H1 (cell line): Measurements from ENCODE around the gene ANKRD40. TPM values are rescaled to one million over a fixed set of nuclear protein-coding genes. Genes with fewer than 3 reads are reported as not detected.

Experiments
- CTCF ChIA-PET: fragments of 300-600 bp; sonication (Branson Sonifier 250); formaldehyde crosslinking; loops from one replicate; lab custom pipeline; 2021; ENCODE audit not compliant: partially characterized antibody; lab: Charles Lee
- POLR2A ChIA-PET: fragments of 300-600 bp; sonication (Branson Sonifier 250); formaldehyde crosslinking; loops from one replicate; lab custom pipeline; 2021; ENCODE audit warnings: inconsistent platforms; ENCODE audit not compliant: partially characterized antibody; lab: Charles Lee
- DNase-seq, 2 experiments: peaks; one replicate each; pipeline versions ENCODE4 v3.0.0 to v3.0.0-alpha.2; 2010 to 2022; ENCODE audit warnings: low spot score in 2 of 2, low read depth in 1 of 2, mixed read lengths in 1 of 2
- FAIRE-seq: peaks from 2 replicates; lab custom pipeline; 2011; peaks lifted over from hg19 to GRCh38; lab: Jason Lieb, UNC
- H2AFZ ChIP-seq: 2 replicates; pipeline ENCODE4 v1.8.1; 2012; ENCODE audit warnings: low read length, inconsistent platforms
- H2AK5ac ChIP-seq: 2 replicates; pipeline ENCODE4 v1.6.1; 2013; ENCODE audit warnings: low read depth, low read length
- H2BK120ac ChIP-seq: replicated peaks from 2 replicates; pipeline ENCODE3; 2013; ENCODE audit warnings: low read depth, low read length, inconsistent platforms
- H2BK12ac ChIP-seq: 2 replicates; pipeline ENCODE4 v1.6.1; 2013; ENCODE audit warnings: low read depth, low read length
- H2BK15ac ChIP-seq: 2 replicates; pipeline ENCODE4 v1.6.1; 2013; ENCODE audit warnings: low read length
- H2BK20ac ChIP-seq: 2 replicates; pipeline ENCODE4 v1.6.1; 2013; ENCODE audit warnings: low read length
- H2BK5ac ChIP-seq: 2 replicates; pipeline ENCODE4 v1.6.1; 2013; ENCODE audit warnings: low read depth, low read length
- H3K14ac ChIP-seq: 2 replicates; pipeline ENCODE4 v1.6.1; 2013; ENCODE audit warnings: inconsistent platforms; ENCODE audit not compliant: insufficient read length
- H3K18ac ChIP-seq: 2 replicates; pipeline ENCODE4 v1.6.1; 2013; ENCODE audit warnings: low read length; ENCODE audit errors: extremely low read depth
- H3K23ac ChIP-seq: 2 replicates; pipeline ENCODE4 v1.6.1; 2013; ENCODE audit warnings: inconsistent platforms; ENCODE audit not compliant: insufficient read length
- H3K23me2 ChIP-seq: 2 replicates; pipeline ENCODE4 v1.6.1; 2013; ENCODE audit warnings: low read depth, low read length
- H3K27ac ChIP-seq: 2 replicates; pipeline ENCODE4 v1.6.1; 2011; ENCODE audit warnings: low read depth, low read length, inconsistent platforms
- H3K27me3 ChIP-seq, 4 experiments: replicated peaks in 1 of 4; 1 replicate in 1 of 4; 2 replicates in 3 of 4; pipeline versions ENCODE4 v1.6.1 to v1.8.1; 2011 to 2013; ENCODE audit warnings: low read length in 3 of 4, mild to moderate bottlenecking in 3 of 4, inconsistent platforms in 2 of 4, mixed read lengths in 2 of 4, moderate library complexity in 1 of 4; ENCODE audit not compliant: control insufficient read depth in 3 of 4, insufficient read depth in 3 of 4; ENCODE audit errors: extremely low read depth in 1 of 4
- H3K36me3 ChIP-seq, 4 experiments: 2 replicates each; pipeline versions ENCODE4 v1.6.1 to v1.8.1; 2011 to 2013; ENCODE audit warnings: mild to moderate bottlenecking in 4 of 4, low read length in 3 of 4, moderate library complexity in 2 of 4, control low read depth in 1 of 4, inconsistent platforms in 1 of 4; ENCODE audit not compliant: insufficient read depth in 4 of 4, control insufficient read depth in 2 of 4
- H3K4ac ChIP-seq: replicated peaks from 2 replicates; pipeline ENCODE3; 2013; ENCODE audit warnings: low read length, low read depth, mixed read lengths, inconsistent platforms; ENCODE audit not compliant: insufficient read length
- H3K4me1 ChIP-seq, 4 experiments: replicated peaks in 1 of 4; 1 replicate in 1 of 4; 2 replicates in 3 of 4; pipeline versions ENCODE4 v1.6.1 to v1.8.1; 2011 to 2013; ENCODE audit warnings: low read length in 3 of 4, inconsistent platforms in 2 of 4, mixed read lengths in 1 of 4; ENCODE audit not compliant: insufficient read depth in 4 of 4, control insufficient read depth in 3 of 4
- H3K4me2 ChIP-seq, 2 experiments: 2 replicates each; pipeline versions ENCODE4 v1.6.1 to v1.8.1; 2011 to 2013; ENCODE audit warnings: low read depth in 2 of 2, low read length in 2 of 2, control low read depth in 1 of 2, inconsistent platforms in 1 of 2, mild to moderate bottlenecking in 1 of 2; ENCODE audit not compliant: insufficient read depth in 1 of 2
- H3K4me3 ChIP-seq, 4 experiments: fragments of 200-600, 300-600 bp in 1 of 4; sonication (generic), shearing (Covaris generic), sonication (Bioruptor Twin) in 1 of 4; 2 replicates each; pipeline versions ENCODE4 v1.5.1 to v1.8.1; 2011 to 2016; ENCODE audit warnings: low read length in 4 of 4, low read depth in 3 of 4, control low read depth in 2 of 4, inconsistent platforms in 2 of 4, mild to moderate bottlenecking in 2 of 4, mixed read lengths in 1 of 4, moderate library complexity in 1 of 4; ENCODE audit not compliant: insufficient read depth in 2 of 4; ENCODE audit errors: extremely low read depth in 1 of 4
- H3K56ac ChIP-seq: replicated peaks from 2 replicates; pipeline ENCODE3; 2013; ENCODE audit warnings: low read depth, mild to moderate bottlenecking, mixed read lengths, low read length, inconsistent platforms; ENCODE audit not compliant: insufficient read length
- H3K79me1 ChIP-seq: 2 replicates; pipeline ENCODE4 v1.6.1; 2013; ENCODE audit warnings: low read depth, low read length, control low read depth
- H3K79me2 ChIP-seq, 2 experiments: 2 replicates each; pipeline versions ENCODE4 v1.6.1 to v1.8.1; 2012 to 2013; ENCODE audit warnings: low read length in 2 of 2, mild to moderate bottlenecking in 2 of 2, inconsistent platforms in 1 of 2; ENCODE audit not compliant: insufficient read depth in 2 of 2, control insufficient read depth in 1 of 2
- H3K9ac ChIP-seq, 4 experiments: replicated peaks in 1 of 4; 1 replicate in 1 of 4; 2 replicates in 3 of 4; pipeline versions ENCODE4 v1.6.1 to v1.8.1; 2011 to 2013; ENCODE audit warnings: low read depth in 3 of 4, low read length in 3 of 4, control low read depth in 2 of 4, mild to moderate bottlenecking in 2 of 4, moderate library complexity in 2 of 4, inconsistent platforms in 1 of 4; ENCODE audit errors: extremely low read depth in 1 of 4
- H3K9me3 ChIP-seq, 2 experiments: 2 replicates each; pipeline versions ENCODE4 v1.6.1 to v1.8.1; 2012 to 2013; ENCODE audit warnings: mild to moderate bottlenecking in 2 of 2, moderate library complexity in 2 of 2, control low read depth in 1 of 2, inconsistent platforms in 1 of 2, low read depth in 1 of 2, low read length in 1 of 2, mixed read lengths in 1 of 2; ENCODE audit not compliant: insufficient read depth in 2 of 2
- H4K20me1 ChIP-seq, 2 experiments: replicated peaks in 1 of 2; 2 replicates each; pipeline versions ENCODE3 to v1.8.1; 2011 to 2013; ENCODE audit warnings: inconsistent platforms in 2 of 2, low read length in 2 of 2, mild to moderate bottlenecking in 1 of 2; ENCODE audit not compliant: insufficient read depth in 2 of 2, control insufficient read depth in 1 of 2
- H4K5ac ChIP-seq: 2 replicates; pipeline ENCODE4 v1.6.1; 2013; ENCODE audit warnings: low read length, low read depth, mixed read lengths, inconsistent platforms; ENCODE audit not compliant: insufficient read length
- H4K8ac ChIP-seq: 2 replicates; pipeline ENCODE4 v1.8.0; 2013; ENCODE audit warnings: mild to moderate bottlenecking, moderate library complexity, low read length, inconsistent platforms; ENCODE audit not compliant: insufficient read depth; ENCODE audit errors: extremely low read depth
- H4K91ac ChIP-seq: replicated peaks from 2 replicates; pipeline ENCODE3; 2013; ENCODE audit warnings: low read length, mixed read lengths, inconsistent platforms; ENCODE audit not compliant: insufficient read length
- BCL11A ChIP-seq, 2 experiments: IDR thresholded peaks; one replicate each; pipeline ENCODE4 v1.6.1; 2011; ENCODE audit warnings: low read depth in 2 of 2, low read length in 2 of 2, mild to moderate bottlenecking in 2 of 2
- CTBP2 ChIP-seq: IDR thresholded peaks from 2 replicates; pipeline ENCODE4 v1.7.0; 2011; ENCODE audit warnings: borderline replicate concordance, mild to moderate bottlenecking, moderate library complexity, mixed read lengths, low read length; ENCODE audit not compliant: insufficient read depth, insufficient read length
- KDM5A ChIP-seq: fragments of 200-600 bp; IDR thresholded peaks from 2 replicates; pipeline ENCODE4 v1.7.1; 2012; ENCODE audit warnings: mild to moderate bottlenecking, low read length, inconsistent platforms, mixed read lengths
- PHF8 ChIP-seq: fragments of 200-600 bp; sonication (generic); conservative IDR thresholded peaks from 2 replicates; pipeline ENCODE4 v1.7.1; 2012; ENCODE audit warnings: low read depth, mild to moderate bottlenecking, inconsistent platforms, low read length, moderate library complexity
- POLR2A ChIP-seq, 2 experiments: IDR thresholded peaks; 1 replicate in 1 of 2; 2 replicates in 1 of 2; pipeline ENCODE4 v1.6.1; 2011; ENCODE audit warnings: low read depth in 2 of 2, low read length in 2 of 2, mild to moderate bottlenecking in 2 of 2; ENCODE audit errors: control extremely low read depth in 1 of 2
- RAD21 ChIP-seq, 2 experiments: IDR thresholded peaks in 1 of 2; conservative IDR thresholded peaks in 1 of 2; 2 replicates each; pipeline ENCODE4 v1.6.1; 2011; ENCODE audit warnings: low read depth in 2 of 2, low read length in 2 of 2, improper control_type of control experiment in 1 of 2, inconsistent platforms in 1 of 2, mild to moderate bottlenecking in 1 of 2, moderate library complexity in 1 of 2
- SAP30 ChIP-seq: fragments of 300-600 bp; sonication (generic); IDR thresholded peaks from 2 replicates; pipeline ENCODE4 v1.7.1; 2012; ENCODE audit warnings: low read length, moderate library complexity, mild to moderate bottlenecking, inconsistent platforms; ENCODE audit not compliant: insufficient read depth, insufficient replicate concordance
- SP1 ChIP-seq: IDR thresholded peaks from 2 replicates; pipeline ENCODE4 v1.6.1; 2011; ENCODE audit warnings: low read depth, low read length
- SRF ChIP-seq: IDR thresholded peaks from 2 replicates; pipeline ENCODE4 v1.6.1; 2011; ENCODE audit warnings: mild to moderate bottlenecking, low read depth, low read length, moderate library complexity
- TAF7 ChIP-seq: optimal IDR thresholded peaks from 2 replicates; pipeline ENCODE3; 2011; ENCODE audit warnings: low read depth, mild to moderate bottlenecking, inconsistent platforms, low read length, moderate library complexity, borderline replicate concordance
- TCF12 ChIP-seq: IDR thresholded peaks from 2 replicates; pipeline ENCODE4 v1.6.1; 2011; ENCODE audit warnings: low read depth, mild to moderate bottlenecking, low read length
- WGBS, 2 experiments: shearing (Covaris generic) in 1 of 2; methylation state at CpG; one replicate each; pipeline versions ENCODE4 v1.1.6 to v1.1.7; 2013 to 2015; ENCODE audit warnings: low lambda C conversion rate in 2 of 2, mixed read lengths in 2 of 2, inconsistent platforms in 1 of 2, low coverage in 1 of 2, missing lambda C conversion rate in 1 of 2; ENCODE audit not compliant: insufficient replicate concordance in 2 of 2, insufficient coverage in 1 of 2, insufficient read length in 1 of 2; ENCODE audit errors: extremely low coverage in 1 of 2, missing lambda C conversion rate in 1 of 2; 5-methylcytosine and 5-hydroxymethylcytosine counted together
- polyA plus RNA-seq, 7 experiments: library from polyadenylated mRNA; depleted of rRNA in 3 of 7; stranded (reverse) in 5 of 7; unstranded in 2 of 7; fragments of >200 nt in 5 of 7; fragments of 200-250 nt in 2 of 7; gene quantifications; 1 replicate in 5 of 7; 2 replicates in 1 of 7; 4 replicates in 1 of 7; pipeline versions ENCODE4 v1.2.1 to v1.2.3, GENCODE V29; 2011 to 2013; ENCODE audit warnings: missing spikeins in 2 of 7, mixed read lengths in 2 of 7
- total RNA-seq: library from RNA; stranded (reverse); fragmentation: NEBNext Ultra II Directional; extraction: Animal tissue kit (Norgen Biotek cat#: 25700); gene quantifications from 2 replicates; pipeline ENCODE4 v1.2.1, GENCODE V29; 2021

Gene ANKRD40
- total and polyA plus RNA-seq, 2 of the 8 experiments (the other 6 are each of a cell fraction or from before 2014, with no cell fraction given) = 26.1 to 50.1 TPM

GRCh38 chr17:50682441-50682840 lies 25.3 kb downstream of the ANKRD40 start:
- peaks cover 0 to 10% (median 1%) of the 10 kb centered on the region in 4 experiments; a peak in 3 of 7 replicates for H3K4me1 ChIP-seq
- no peak overlapping the region for H4K91ac ChIP-seq
- no peak overlapping the region for H2AFZ ChIP-seq
- H3K9me3 ChIP-seq = no peaks in the 10 kb centered on the region
- H2BK12ac ChIP-seq = no peak overlapping the region
- no peak for TF ChIP-seq PHF8
- no peak for TF ChIP-seq KDM5A
- no peak for TF ChIP-seq RAD21 (IDR thresholded peaks at IDR 0.05 in 1 of 2, conservative IDR thresholded peaks at IDR 0.05 in 1 of 2; ENCODE audit: low read depth in 2 of 2, low read length in 2 of 2)
- TF ChIP-seq TCF12 = no peak
- TF ChIP-seq SP1 = no peak
- TF ChIP-seq SAP30 = no peak
- TF ChIP-seq CTBP2 = no peak
- TF ChIP-seq BCL11A (IDR thresholded peaks at IDR 0.05; ENCODE audit: low read depth in 2 of 2, low read length in 2 of 2) = no peak
- TF ChIP-seq TAF7 = no peak
- no peak for TF ChIP-seq POLR2A (IDR thresholded peaks at IDR 0.05; ENCODE audit: control extremely low read depth in 1 of 2, low read depth in 2 of 2, low read length in 2 of 2)
- no peak for TF ChIP-seq SRF
- no peak overlapping the region for H3K14ac ChIP-seq
- no peak overlapping the region for H2BK20ac ChIP-seq
- 82% methylated on average over 3 of the region's 3 CpGs; no CpG with 5 or more reads in 1 of the 2 experiments for WGBS, 2 experiments
- no peak overlapping the region for H3K27ac ChIP-seq
- no peaks in the 10 kb centered on the region for H3K23me2 ChIP-seq
- FAIRE-seq (no peak), DNase-seq (no peak)
- no peaks in the 10 kb centered on the region for H3K79me2 ChIP-seq
- no peak overlapping the region for H2BK5ac ChIP-seq
- ChIA-PET POLR2A (no interaction called here), CTCF (interaction anchor here (0.9 to 20.2 kb wide), 7 partner anchors 12 to 200 kb away, joined by 3 to 391 read pairs (median 4); no protein-coding TSS in a partner anchor)
- H3K4me3 ChIP-seq = no peak overlapping the region
- H4K20me1 ChIP-seq = no peaks in the 10 kb centered on the region
- H3K79me1 ChIP-seq = no peaks in the 10 kb centered on the region
- no peaks in the 10 kb centered on the region for H3K36me3 ChIP-seq
- no peak overlapping the region for H3K4me2 ChIP-seq
- H3K18ac ChIP-seq = no peak overlapping the region
- H2AK5ac ChIP-seq = 0 out of 2 replicates have a peak overlapping the region, but pooled peaks have one; percentile 11
- H3K23ac ChIP-seq = no peak overlapping the region
- H4K5ac ChIP-seq = no peak overlapping the region
- H3K27me3 ChIP-seq = no peaks in the 10 kb centered on the region
- no peak overlapping the region for H3K4ac ChIP-seq
- H2BK15ac ChIP-seq = no peak overlapping the region
- no peak overlapping the region for H4K8ac ChIP-seq
- no peak overlapping the region for H3K56ac ChIP-seq
- no peak overlapping the region for H3K9ac ChIP-seq
- no peak overlapping the region for H2BK120ac ChIP-seq
